Neural cell (in vitro differentiated cells): ENCODE data around the gene ZNF750. TPM values are rescaled to one million over a fixed set of nuclear protein-coding genes. Genes with fewer than 3 reads are reported as not detected.
"Not testable (repeated sequence)": the region's sequence is repeated elsewhere in the genome, so short reads cannot be mapped to it uniquely, and the experiment has no call there.

Source experiments
- H2AFZ ChIP-seq: fragments of 200-600, 300-800 bp; sonication (generic), shearing (Covaris generic); 2 replicates; pipeline ENCODE4 v1.6.0; 2014; ENCODE audit warnings: low read depth, mild to moderate bottlenecking, antibody characterized with exemption, low read length, moderate library complexity
- H3F3A ChIP-seq: fragments of 200-600 bp; shearing (Covaris generic); 2 replicates; pipeline ENCODE4 v1.6.1; 2016; ENCODE audit warnings: mild to moderate bottlenecking, moderate library complexity, mixed read lengths, antibody characterized with exemption, low read length; ENCODE audit not compliant: insufficient read depth, poor library complexity, severe bottlenecking
- H3K27ac ChIP-seq: fragments of 200-600, 300-800 bp; sonication (generic), shearing (Covaris generic); 2 replicates; pipeline ENCODE4 v1.5.1; 2014; ENCODE audit warnings: mild to moderate bottlenecking, low read length, moderate library complexity
- H3K27me3 ChIP-seq: fragments of 300-800, 200-600 bp; sonication (generic), shearing (Covaris generic); 2 replicates; pipeline ENCODE4 v1.6.0; 2014; ENCODE audit warnings: mild to moderate bottlenecking, low read depth, low read length, moderate library complexity; ENCODE audit not compliant: insufficient read depth
- H3K36me3 ChIP-seq: fragments of 300-800, 200-600 bp; sonication (generic), shearing (Covaris generic); 2 replicates; pipeline ENCODE4 v1.5.1; 2014; ENCODE audit warnings: mild to moderate bottlenecking, antibody characterized with exemption, low read length, moderate library complexity; ENCODE audit not compliant: insufficient read depth
- H3K4me2 ChIP-seq: fragments of 300-800, 200-600 bp; sonication (generic), shearing (Covaris generic); 2 replicates; pipeline ENCODE4 v1.6.0; 2014; ENCODE audit warnings: mild to moderate bottlenecking, low read length
- H3K4me3 ChIP-seq: fragments of 300-800, 200-600 bp; sonication (generic), shearing (Covaris generic); 2 replicates; pipeline ENCODE4 v1.5.1; 2014; ENCODE audit warnings: mild to moderate bottlenecking, low read length, moderate library complexity
- H3K79me2 ChIP-seq: fragments of 200-600 bp; shearing (Covaris generic); replicated peaks from 2 replicates; pipeline ENCODE4 v1.6.0; 2014; ENCODE audit warnings: mild to moderate bottlenecking, low read length, moderate library complexity; ENCODE audit not compliant: insufficient read depth
- H3K9ac ChIP-seq: fragments of 300-800, 200-600 bp; sonication (generic), shearing (Covaris generic); 2 replicates; pipeline ENCODE4 v1.6.1; 2016; ENCODE audit warnings: mild to moderate bottlenecking, low read length, mixed read lengths
- H3K9me2 ChIP-seq: fragments of 200-600 bp; shearing (Covaris generic); 2 replicates; pipeline ENCODE4 v1.6.1; 2016; ENCODE audit warnings: mild to moderate bottlenecking, low read length, mixed read lengths; ENCODE audit not compliant: insufficient read depth
- H3K9me3 ChIP-seq: fragments of 200-600, 300-800 bp; sonication (generic), shearing (Covaris generic); 2 replicates; pipeline ENCODE4 v1.6.1; 2016; ENCODE audit warnings: mild to moderate bottlenecking, mixed run types, low read length, moderate library complexity, mixed read lengths
- H4K20me1 ChIP-seq: fragments of 200-600 bp; shearing (Covaris generic); 2 replicates; pipeline ENCODE4 v1.6.1; 2016; ENCODE audit warnings: mild to moderate bottlenecking, mixed run types; ENCODE audit not compliant: insufficient read depth
- CTCF ChIP-seq: fragments of 450-650 bp; IDR thresholded peaks from 2 replicates; pipeline ENCODE4 v1.5.1; 2014; ENCODE audit warnings: antibody characterized with exemption, mild to moderate bottlenecking, moderate library complexity; ENCODE audit not compliant: poor library complexity, severe bottlenecking
- EP300 ChIP-seq: fragments of 450-650 bp; conservative IDR thresholded peaks from 2 replicates; pipeline ENCODE4 v1.6.1; 2014; ENCODE audit warnings: antibody characterized with exemption, mild to moderate bottlenecking, moderate library complexity; ENCODE audit not compliant: poor library complexity, severe bottlenecking
- EZH2 ChIP-seq: fragments of 200-600, 300-800 bp; shearing (Covaris generic), sonication (generic); IDR thresholded peaks from 2 replicates; pipeline ENCODE4 v1.6.1; 2014; ENCODE audit warnings: antibody characterized with exemption, low read length, borderline replicate concordance, mild to moderate bottlenecking; ENCODE audit not compliant: insufficient read depth, poor library complexity, severe bottlenecking
- MXI1 ChIP-seq: fragments of 450-650 bp; conservative IDR thresholded peaks from 2 replicates; pipeline ENCODE4 v1.6.1; 2014; ENCODE audit warnings: antibody characterized with exemption, mild to moderate bottlenecking; ENCODE audit not compliant: poor library complexity, severe bottlenecking
- POLR2AphosphoS5 ChIP-seq: IDR thresholded peaks from 2 replicates; pipeline ENCODE4 v1.6.1; 2012
- RAD21 ChIP-seq: fragments of 450-650 bp; conservative IDR thresholded peaks from 2 replicates; pipeline ENCODE4 v1.6.1; 2014; ENCODE audit warnings: antibody characterized with exemption, mild to moderate bottlenecking, moderate library complexity
- REST ChIP-seq: IDR thresholded peaks from 2 replicates; pipeline ENCODE4 v1.6.1; 2012; ENCODE audit warnings: borderline replicate concordance
- SMC3 ChIP-seq: fragments of 450-650 bp; conservative IDR thresholded peaks from 2 replicates; pipeline ENCODE4 v1.6.1; 2014; ENCODE audit warnings: antibody characterized with exemption, mild to moderate bottlenecking, moderate library complexity; ENCODE audit not compliant: poor library complexity
- TAF1 ChIP-seq: IDR thresholded peaks from 2 replicates; pipeline ENCODE4 v1.6.1; 2012; ENCODE audit warnings: low read depth
- polyA plus RNA-seq: library from polyadenylated mRNA; depleted of rRNA; stranded (reverse); fragments of >200 nt; gene quantifications from 2 replicates; pipeline ENCODE4 v1.2.3, GENCODE V29; 2014

ZNF750 gene
- polyA plus RNA-seq, 1 donor from 2014 or later, result not detected

GRCh38 chr17:82787081-82787848 is 52.6 kb downstream of the ZNF750 start:
- H4K20me1 ChIP-seq, result no peaks in the 10 kb centered on the region
- H3K4me2 ChIP-seq, result no peak overlapping the region
- no peaks in the 10 kb centered on the region for H3K79me2 ChIP-seq
- no peaks in the 10 kb centered on the region for H3K9me2 ChIP-seq
- H2AFZ ChIP-seq, result no peak overlapping the region
- no peaks in the 10 kb centered on the region for H3K36me3 ChIP-seq
- no peak overlapping the region for H3K27ac ChIP-seq
- H3K9me3 ChIP-seq, result no peaks in the 10 kb centered on the region
- H3K4me3 ChIP-seq, result no peak overlapping the region
- TF ChIP-seq EZH2 (no peak), EP300 (no peak), SMC3 (no peak), RAD21 (no peak), TAF1 (no peak), POLR2AphosphoS5 (no peak), REST (no peak), CTCF (no peak), MXI1 (no peak)
- H3F3A ChIP-seq, result no peaks in the 10 kb centered on the region
- no peaks in the 10 kb centered on the region for H3K27me3 ChIP-seq
- H3K9ac ChIP-seq, result no peak overlapping the region

GRCh38 chr17:82786427-82786826 is 53.4 kb downstream of the ZNF750 start:
- Histone ChIP-seq H3K9me2 (no peaks in the 10 kb centered on the region), H3K9ac (no peak overlapping the region), H3K27ac (no peak overlapping the region), H3K79me2 (no peaks in the 10 kb centered on the region), H3F3A (no peaks in the 10 kb centered on the region), H3K4me2 (no peak overlapping the region), H2AFZ (no peak overlapping the region), H3K27me3 (no peaks in the 10 kb centered on the region), H3K9me3 (no peaks in the 10 kb centered on the region), H3K4me3 (no peak overlapping the region), H3K36me3 (no peaks in the 10 kb centered on the region), H4K20me1 (no peaks in the 10 kb centered on the region)
- TF ChIP-seq EP300 (no peak), EZH2 (no peak), POLR2AphosphoS5 (no peak), SMC3 (no peak), TAF1 (no peak), RAD21 (no peak), REST (no peak), CTCF (no peak), MXI1 (no peak)

GRCh38 chr17:82785581-82785980 is 54.2 kb downstream of the ZNF750 start:
- H3K27ac ChIP-seq, H3K36me3 ChIP-seq, H3K9ac ChIP-seq, H2AFZ ChIP-seq, H3K27me3 ChIP-seq, H3K79me2 ChIP-seq, H3K9me2 ChIP-seq, H3F3A ChIP-seq, H3K9me3 ChIP-seq, H4K20me1 ChIP-seq, H3K4me2 ChIP-seq, H3K4me3 ChIP-seq: not testable (repeated sequence)
